GM18861 (cell line): ENCODE results near the gene CACNG8.

Experiments used
- ATAC-seq: cut with Tn5 transposase; IDR thresholded peaks from one replicate; pipeline ENCODE4 v1.9.1; 2021; ENCODE audit not compliant: unreplicated experiment

CACNG8 gene

GRCh38 chr19:53961523-53962356 lies 997 bp upstream of the CACNG8 start:
- no peak for ATAC-seq

GRCh38 chr19:53965091-53965490 lies 2.4 kb downstream of the CACNG8 start:
- ATAC-seq: no peak

- ATAC-seq: no peak
These were observed 4.2 kb downstream of the CACNG8 start for GRCh38 chr19:53966931-53967330.

GRCh38 chr19:53969366-53969765 lies 6.6 kb downstream of the CACNG8 start:
- ATAC-seq: no peak

- no peak for ATAC-seq
These were observed 8.9 kb downstream of the CACNG8 start for GRCh38 chr19:53971673-53972072.

GRCh38 chr19:53977429-53977990 lies 14.8 kb downstream of the CACNG8 start:
- no peak for ATAC-seq

GRCh38 chr19:53977991-53978731 lies 15.4 kb downstream of the CACNG8 start:
- ATAC-seq: no peak

GRCh38 chr19:53978975-53979801 lies 16.5 kb downstream of the CACNG8 start:
- no peak for ATAC-seq

GRCh38 chr19:53980539-53981375 lies 18.0 kb downstream of the CACNG8 start:
- ATAC-seq: no peak

GRCh38 chr19:53981376-53981951 lies 18.7 kb downstream of the CACNG8 start:
- no peak for ATAC-seq

- no peak for ATAC-seq
These were observed 19.3 kb downstream of the CACNG8 start for GRCh38 chr19:53982001-53982451.

- no peak for ATAC-seq
These were observed 19.9 kb downstream of the CACNG8 start for GRCh38 chr19:53982611-53983010.

- ATAC-seq: no peak
These were observed 20.9 kb downstream of the CACNG8 start for GRCh38 chr19:53983457-53984289.

- ATAC-seq: no peak
These were observed 23.1 kb downstream of the CACNG8 start for GRCh38 chr19:53985863-53986262.

- ATAC-seq: no peak
These were observed 26.2 kb downstream of the CACNG8 start for GRCh38 chr19:53988981-53989380.

GRCh38 chr19:53989600-53990533 lies 27.1 kb downstream of the CACNG8 start:
- ATAC-seq: no peak

- no peak for ATAC-seq
These were observed 28.7 kb downstream of the CACNG8 start, which contains the start of gene CACNG6 for GRCh38 chr19:53991224-53992113. Gene CACNG6 (plus strand): TSS chr19:53991637. CDS start chr19:53992878, 1,241 bp downstream.
